ENCODE results near the gene GXYLT2.
"Not testable (repeated sequence)": the region's sequence is repeated elsewhere in the genome, so short reads cannot be mapped to it uniquely, and the experiment has no call there.

The GXYLT2 gene

GRCh38 chr3:72892870-72893269 is 5.0 kb downstream of the GXYLT2 start:
- DNase-seq = no peak

- DNase-seq = no peak
Measured at GRCh38 chr3:72894976-72895552, 7.2 kb downstream of the GXYLT2 start.

DNA sequence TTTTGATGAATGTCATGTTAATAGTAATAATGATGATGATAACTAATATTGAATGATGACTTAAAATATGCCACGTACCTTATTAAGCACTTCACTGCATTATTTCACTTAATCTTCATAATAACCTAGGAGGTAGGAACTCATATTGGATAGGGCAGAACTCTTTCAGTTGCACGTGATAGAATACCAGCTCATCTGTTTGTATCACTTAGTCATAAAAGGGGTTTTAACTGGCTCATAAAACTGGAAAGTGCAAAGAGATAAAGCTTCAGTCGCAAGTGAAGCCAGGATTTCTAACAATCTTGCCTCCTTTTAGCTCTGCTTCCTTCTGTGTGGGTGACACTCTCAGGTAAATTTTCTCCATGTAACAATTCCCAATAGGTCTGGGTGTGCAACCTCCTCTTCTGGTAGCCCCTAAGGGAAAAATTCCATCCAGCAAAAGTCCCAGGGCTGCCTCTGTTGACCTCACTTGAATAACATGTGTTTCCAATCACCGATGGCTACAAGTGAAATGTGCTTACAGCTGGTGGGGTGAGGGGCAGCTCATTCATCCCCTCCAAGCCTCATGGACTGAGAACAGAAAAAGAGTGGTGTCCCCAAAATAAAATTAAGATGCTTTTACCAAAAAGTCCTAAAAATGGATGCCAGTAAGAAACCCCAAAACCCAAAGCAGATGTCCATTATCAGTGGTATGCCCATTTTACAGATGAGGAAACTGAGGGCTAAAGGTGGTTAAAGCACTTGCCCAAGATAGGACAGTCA is 9.3 kb downstream of the GXYLT2 start:
- DNase-seq = no peak

- DNase-seq = no peak
Measured at GRCh38 chr3:72897758-72898007, 9.8 kb downstream of the GXYLT2 start.

DNA sequence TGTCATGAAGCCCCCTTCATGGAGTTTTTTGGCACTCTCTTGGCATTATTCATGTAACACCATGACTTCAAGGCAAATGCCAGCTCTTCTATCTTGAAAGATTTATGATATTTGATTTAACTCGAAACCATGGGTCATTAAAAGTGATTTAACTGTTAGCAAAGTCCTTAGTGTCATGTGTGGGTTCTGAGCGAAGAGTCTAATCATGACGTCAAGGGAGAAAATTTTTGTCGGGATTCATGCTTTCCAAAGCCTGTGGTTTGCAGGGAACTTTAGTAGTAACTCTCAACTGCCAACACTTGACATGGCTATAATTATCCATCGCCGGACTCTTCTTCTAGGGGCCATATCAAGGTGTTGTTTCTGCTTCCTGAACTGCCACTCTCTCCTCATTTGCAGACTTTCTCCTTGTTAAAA is 11.5 kb downstream of the GXYLT2 start:
- no peak for DNase-seq

DNA sequence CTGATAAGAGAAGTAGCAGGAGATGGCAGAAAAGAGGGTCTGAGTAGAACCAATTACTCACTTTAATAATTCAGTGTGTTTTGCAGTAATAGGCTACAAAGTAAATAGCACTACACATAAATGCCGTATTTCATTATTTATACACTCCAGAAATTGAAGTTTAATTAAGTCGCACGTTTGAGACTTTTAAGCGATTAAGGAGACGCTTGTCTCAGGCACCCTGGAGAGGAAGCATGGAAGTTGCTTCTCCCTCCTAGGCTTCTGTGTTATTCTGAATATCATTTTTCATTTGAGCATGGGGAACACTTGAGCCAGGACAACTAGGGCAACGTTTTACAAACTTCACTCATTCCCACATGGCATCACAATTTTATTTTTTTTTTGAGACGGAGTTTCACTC is 12.2 kb downstream of the GXYLT2 start:
- DNase-seq = no peak

- DNase-seq = no peak
Measured at GRCh38 chr3:72901840-72902239, 14.0 kb downstream of the GXYLT2 start.

GRCh38 chr3:72903004-72903403 is 15.2 kb downstream of the GXYLT2 start:
- DNase-seq = no peak

DNA sequence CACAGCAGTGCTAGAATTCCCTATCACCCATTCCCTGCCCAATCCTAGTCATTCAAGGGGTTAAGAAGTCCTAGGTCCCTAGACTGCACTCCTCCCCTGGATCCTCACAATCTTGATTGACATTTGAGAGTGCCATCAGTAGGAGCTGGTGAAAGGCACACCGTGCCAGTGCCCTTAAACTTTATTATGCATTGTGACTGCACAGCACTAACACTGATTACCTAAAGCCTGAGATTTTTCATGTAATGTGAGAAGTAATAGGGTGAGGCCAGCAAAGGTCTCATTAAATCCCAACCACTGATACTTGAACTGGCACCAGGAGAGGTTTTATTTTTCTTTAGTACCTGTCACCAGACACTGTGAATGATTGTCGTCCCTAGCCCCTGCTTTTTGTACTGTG is 16.3 kb downstream of the GXYLT2 start:
- DNase-seq = no peak

GRCh38 chr3:72906154-72906553 is 18.3 kb downstream of the GXYLT2 start:
- no peak for DNase-seq

DNA sequence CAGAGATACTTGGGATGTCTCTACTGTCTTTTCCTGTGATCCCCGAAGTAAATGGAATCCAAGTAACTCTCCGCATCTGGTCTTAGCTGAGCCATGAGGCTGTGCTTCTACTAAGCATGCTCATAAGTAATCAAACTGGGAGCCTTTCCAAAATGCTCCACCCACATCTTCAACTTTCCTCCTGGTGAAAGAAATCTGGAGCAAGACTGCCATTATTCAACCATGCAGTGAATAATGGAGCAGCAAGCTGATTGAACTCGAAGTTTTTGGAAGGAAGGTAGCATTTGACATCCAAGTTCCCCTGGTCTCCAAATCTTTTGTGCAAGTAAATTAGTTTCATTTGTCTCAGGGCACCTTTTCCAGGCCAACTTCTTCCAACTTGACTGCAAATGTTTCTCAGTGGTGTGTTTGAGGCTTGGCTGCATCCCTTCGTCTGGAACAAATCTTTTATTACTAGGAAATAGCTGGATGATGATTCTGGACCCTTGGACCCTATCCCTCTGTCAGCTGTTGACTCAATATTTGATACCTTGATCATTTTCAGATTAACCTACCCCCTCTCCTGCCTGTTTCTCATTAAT is 19.4 kb downstream of the GXYLT2 start:
- no peak for DNase-seq

DNA sequence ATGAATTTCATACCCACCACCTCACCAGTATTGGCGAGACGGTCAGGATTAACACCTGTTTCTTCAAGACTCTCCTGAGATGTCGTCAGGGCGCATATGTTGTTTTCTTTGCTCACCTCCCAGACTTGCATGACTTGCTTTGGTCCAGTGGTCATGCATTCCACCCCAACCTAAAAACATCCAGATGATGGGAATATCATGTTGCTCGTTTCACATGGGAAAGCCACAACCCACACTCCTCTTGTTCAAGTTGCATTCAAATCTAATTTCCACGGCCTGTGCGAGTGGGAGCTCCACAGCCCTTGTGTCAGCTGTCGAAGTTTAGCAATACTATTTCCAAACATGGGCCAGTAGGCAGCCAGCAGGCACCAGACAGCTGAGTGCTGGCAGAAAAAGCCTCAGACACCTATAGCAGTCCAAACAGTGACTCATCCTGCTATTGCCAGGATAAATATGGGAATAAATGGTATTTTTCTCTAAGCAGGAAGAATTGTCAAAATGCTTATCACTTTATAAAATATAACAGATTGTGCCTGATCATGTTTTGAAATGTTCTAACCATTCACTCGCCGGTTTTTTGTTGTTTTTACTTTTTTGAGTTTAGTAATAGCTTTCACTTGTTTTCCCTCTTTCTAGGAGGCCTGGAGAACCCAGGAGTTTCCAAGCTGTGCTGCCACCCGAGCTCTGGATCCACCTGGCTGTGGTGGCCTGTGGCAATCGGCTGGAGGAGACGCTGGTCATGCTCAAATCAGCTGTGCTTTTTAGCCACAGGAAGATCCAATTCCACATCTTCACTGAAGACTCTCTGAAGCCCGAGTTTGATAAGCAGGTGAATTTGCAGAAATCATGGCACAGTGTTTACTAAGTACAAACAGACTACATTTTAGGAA is 20.1 kb downstream of the GXYLT2 start:
- DNase-seq = no peak

DNA sequence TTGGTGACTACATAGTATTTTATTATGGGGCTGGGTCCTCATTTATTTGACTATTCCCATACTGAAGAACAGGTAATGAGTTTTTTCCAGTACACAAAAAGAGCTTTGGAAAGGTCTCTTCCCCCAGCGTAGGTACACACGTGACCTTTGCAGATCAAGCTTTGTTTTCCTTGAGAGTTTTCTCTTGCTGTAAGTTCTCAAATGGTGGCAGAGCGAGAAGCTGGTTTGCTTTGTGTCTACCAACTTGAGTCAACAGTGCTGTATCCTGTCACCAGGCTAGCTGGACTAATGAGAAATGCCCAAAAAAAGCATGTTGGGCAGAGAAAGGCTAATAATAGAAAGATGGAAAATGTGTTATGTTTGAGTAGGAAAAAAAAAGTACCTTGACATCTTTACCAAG is 21.7 kb downstream of the GXYLT2 start:
- DNase-seq = no peak

DNA sequence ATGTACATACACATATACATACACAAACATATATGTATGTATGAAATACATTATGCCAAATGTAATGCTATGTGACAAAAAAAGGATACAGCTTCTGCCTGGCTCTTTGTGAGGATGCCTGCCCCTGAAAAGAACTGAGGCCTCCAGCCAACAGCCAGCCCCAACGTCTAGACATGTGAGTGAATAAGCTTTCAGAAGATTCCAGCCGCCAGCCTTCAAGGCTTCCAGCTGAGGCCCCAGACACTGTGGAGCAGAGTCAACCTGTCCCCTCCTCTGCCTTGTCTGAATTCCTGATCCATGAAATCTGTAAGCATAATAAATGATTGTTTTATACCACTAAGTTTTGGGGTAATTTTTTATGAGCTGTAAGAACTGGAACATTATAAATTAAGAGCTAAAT is 24.7 kb downstream of the GXYLT2 start:
- DNase-seq = no peak

- no peak for DNase-seq
Measured at GRCh38 chr3:72914383-72914782, 26.5 kb downstream of the GXYLT2 start.

DNA sequence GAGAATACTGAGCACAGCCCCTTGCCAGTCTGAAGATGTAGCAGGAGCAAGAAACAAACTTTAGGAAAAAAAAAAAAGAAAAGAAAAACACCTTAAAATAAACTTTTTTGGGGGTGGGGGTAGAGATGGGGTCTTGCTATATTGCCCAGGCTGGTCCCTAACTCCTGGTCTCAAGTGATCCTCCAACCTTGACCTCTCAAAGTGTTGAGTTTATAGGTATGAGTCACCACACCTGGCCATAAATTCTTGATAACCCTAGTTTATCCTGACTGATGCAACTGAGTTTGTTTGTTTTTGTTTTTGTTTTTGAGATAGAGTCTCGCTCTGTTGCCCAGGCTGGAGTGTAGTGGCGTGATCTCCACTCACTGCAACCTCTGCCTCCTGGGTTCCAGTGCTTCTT is 28.4 kb downstream of the GXYLT2 start:
- no peak for DNase-seq

DNA sequence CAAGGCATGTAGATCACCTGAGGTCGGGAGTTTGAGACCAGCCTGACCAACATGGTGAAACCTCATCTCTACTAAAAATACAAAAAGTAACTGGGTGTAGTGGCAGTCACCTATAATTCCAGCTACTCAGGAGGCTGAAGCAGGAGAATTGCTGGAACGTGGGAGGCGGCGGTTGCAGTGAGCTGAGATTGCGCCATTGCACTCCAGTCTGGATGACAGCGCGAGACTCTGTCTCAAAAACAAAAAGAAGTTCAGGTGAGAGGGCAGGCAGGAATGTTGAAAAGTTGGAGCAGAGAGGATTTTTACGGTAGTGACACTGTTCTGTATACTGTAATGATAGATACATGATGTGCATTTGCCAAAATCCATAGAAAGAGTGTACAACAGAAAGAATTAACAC is 31.7 kb downstream of the GXYLT2 start:
- no peak for DNase-seq

DNA sequence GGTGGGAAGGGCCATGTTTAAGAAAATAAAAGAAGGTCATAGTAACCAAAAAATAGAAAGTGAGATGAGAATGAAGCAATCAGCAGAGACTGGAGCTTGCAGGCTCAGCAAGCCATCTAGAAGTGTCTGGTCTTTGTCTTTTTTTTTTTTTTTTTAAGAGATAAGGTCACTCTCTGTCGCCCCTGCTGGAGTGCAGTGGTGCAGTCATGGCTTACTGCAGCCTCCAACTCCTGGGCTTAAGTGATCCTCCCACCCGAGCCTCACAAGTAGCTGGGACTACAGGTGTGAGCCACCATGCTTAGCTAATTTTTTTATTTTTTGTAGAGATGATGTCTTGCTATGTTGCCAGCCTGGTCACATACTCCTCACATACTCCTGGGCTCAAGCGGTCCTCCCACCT is 36.2 kb downstream of the GXYLT2 start:
- DNase-seq = no peak

DNA sequence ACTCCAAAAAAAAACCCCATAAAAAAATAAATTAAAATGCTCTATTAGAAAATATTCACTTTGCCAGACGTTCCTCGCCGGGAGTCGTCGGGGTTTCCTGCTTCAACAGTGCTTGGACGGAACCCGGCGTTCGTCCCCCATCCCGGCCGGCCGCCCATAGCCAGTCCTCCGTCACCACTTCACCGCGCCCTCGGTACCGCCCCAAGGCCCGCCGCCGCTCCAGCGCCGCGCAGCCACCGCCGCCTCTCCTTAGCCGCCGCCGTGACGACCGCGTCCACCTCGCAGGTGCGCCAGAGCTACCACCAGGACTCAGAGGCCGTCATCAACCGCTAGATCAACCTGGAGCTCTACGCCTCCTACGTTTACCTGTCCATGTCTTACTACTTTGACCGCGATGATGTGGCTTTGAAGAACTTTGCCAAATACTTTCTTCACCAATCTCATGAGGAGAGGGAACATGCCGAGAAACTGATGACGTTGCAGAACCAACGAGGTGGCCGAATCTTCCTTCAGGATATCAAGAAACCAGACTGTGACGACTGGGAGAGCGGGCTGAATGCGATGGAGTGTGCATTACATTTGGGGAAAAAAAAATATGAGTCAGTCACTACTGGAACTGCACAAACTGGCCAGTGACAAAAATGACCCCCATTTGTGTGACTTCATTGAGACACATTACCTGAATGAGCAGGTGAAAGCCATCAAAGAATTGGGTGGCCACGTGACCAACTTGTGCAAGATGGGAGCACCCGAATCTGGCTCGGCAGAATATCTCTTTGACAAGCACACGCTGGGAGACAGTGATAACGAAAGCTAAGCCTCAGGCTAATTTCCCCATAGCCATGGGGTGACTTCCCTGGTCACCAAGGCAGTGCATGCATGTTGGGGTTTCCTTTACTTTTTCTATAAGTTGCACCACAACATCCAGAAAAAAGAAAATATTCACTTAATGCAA is 41.2 kb downstream of the GXYLT2 start:
- DNase-seq = not testable (repeated sequence)

GRCh38 chr3:72930754-72931153 is 42.9 kb downstream of the GXYLT2 start:
- no peak for DNase-seq

- DNase-seq = no peak
Measured at GRCh38 chr3:72932416-72932815, 44.6 kb downstream of the GXYLT2 start.

- no peak for DNase-seq
Measured at GRCh38 chr3:72938471-72939265, 50.8 kb downstream of the GXYLT2 start.
